ENCODE measurements around the gene HHEX.

- TF ChIP-seq, protein P1, sequence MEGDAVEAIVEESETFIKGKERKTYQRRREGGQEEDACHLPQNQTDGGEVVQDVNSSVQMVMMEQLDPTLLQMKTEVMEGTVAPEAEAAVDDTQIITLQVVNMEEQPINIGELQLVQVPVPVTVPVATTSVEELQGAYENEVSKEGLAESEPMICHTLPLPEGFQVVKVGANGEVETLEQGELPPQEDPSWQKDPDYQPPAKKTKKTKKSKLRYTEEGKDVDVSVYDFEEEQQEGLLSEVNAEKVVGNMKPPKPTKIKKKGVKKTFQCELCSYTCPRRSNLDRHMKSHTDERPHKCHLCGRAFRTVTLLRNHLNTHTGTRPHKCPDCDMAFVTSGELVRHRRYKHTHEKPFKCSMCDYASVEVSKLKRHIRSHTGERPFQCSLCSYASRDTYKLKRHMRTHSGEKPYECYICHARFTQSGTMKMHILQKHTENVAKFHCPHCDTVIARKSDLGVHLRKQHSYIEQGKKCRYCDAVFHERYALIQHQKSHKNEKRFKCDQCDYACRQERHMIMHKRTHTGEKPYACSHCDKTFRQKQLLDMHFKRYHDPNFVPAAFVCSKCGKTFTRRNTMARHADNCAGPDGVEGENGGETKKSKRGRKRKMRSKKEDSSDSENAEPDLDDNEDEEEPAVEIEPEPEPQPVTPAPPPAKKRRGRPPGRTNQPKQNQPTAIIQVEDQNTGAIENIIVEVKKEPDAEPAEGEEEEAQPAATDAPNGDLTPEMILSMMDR (IDR thresholded peaks at IDR 0.05; ENCODE audit: low read depth, low read length), result no peak
- TF ChIP-seq EZH2phosphoT487 (IDR thresholded peaks at IDR 0.05; ENCODE audit: low read depth), result no peak
These were observed 44.8 kb upstream of the HHEX start for GRCh38 chr10:92644921-92645320.

Measured in OCI-LY3 (cell line).